Cardiac muscle cell (in vitro differentiated cells and primary cell): ENCODE data around the gene RHOT2. TPM values are rescaled to one million over a fixed set of nuclear protein-coding genes. Genes with fewer than 3 reads are reported as not detected.
A peak's percentile ranks its signal among the peaks of the same experiment; 100 is the strongest.

Experiments used
- DNase-seq, 2 donors: peaks; one replicate each; pipeline versions ENCODE4 v3.0.0 to v3.0.0-alpha.2; 2010 to 2017; ENCODE audit warnings: low read depth in 1 of 2, low spot score in 1 of 2
- H3K27ac ChIP-seq: fragments of 200-600 bp; sonication (generic); 2 replicates; pipeline ENCODE4 v1.5.1; 2016
- H3K27me3 ChIP-seq: fragments of 200-600 bp; sonication (generic); 2 replicates; pipeline ENCODE4 v1.6.0; 2016; ENCODE audit warnings: control low read depth
- H3K36me3 ChIP-seq: fragments of 200-600 bp; sonication (generic); 2 replicates; pipeline ENCODE4 v1.5.1; 2016; ENCODE audit warnings: control low read depth
- H3K4me1 ChIP-seq: fragments of 200-600 bp; sonication (generic); 2 replicates; pipeline ENCODE4 v1.8.1; 2017; ENCODE audit warnings: low read depth, mild to moderate bottlenecking, mixed run types
- H3K4me3 ChIP-seq: fragments of 200-600 bp; sonication (generic); 2 replicates; pipeline ENCODE4 v1.5.1; 2016; ENCODE audit warnings: mild to moderate bottlenecking
- H3K9me3 ChIP-seq: fragments of 200-600 bp; sonication (generic); 2 replicates; pipeline ENCODE4 v1.5.1; 2017; ENCODE audit warnings: low read depth, mild to moderate bottlenecking, control low read depth
- CTCF ChIP-seq: IDR thresholded peaks from 2 replicates; pipeline ENCODE4 v1.5.1; 2012; ENCODE audit warnings: low read depth, mild to moderate bottlenecking, low read length
- polyA plus RNA-seq: library from polyadenylated mRNA; unstranded; fragments of >200 nt; fragmentation: Nextera tagmentation; extraction: Ambion mirVana; gene quantifications from 2 replicates; pipeline ENCODE4 v1.2.1, GENCODE V29; 2016
- total RNA-seq: library from RNA; depleted of rRNA; stranded (reverse); fragments of >200 nt; gene quantifications from 2 replicates; pipeline ENCODE4 v1.2.3, GENCODE V29; 2016

RHOT2 gene
- total and polyA plus RNA-seq, 2 experiments from 2014 or later = 294 to 305 TPM

- Histone ChIP-seq H3K4me1 (peaks cover 23% of the 10 kb centered on the region), H3K9me3 (no peaks in the 10 kb centered on the region), H3K27ac (peak overlapping the region; percentile 29), H3K4me3 (no peak overlapping the region), H3K27me3 (no peaks in the 10 kb centered on the region), H3K36me3 (peaks cover 1% of the 10 kb centered on the region)
- no peak for DNase-seq
- TF ChIP-seq CTCF = no peak
These were observed 29.1 kb upstream of the RHOT2 start for GRCh38 chr16:638836-639235.

- H3K4me3 ChIP-seq = peak overlapping the region; percentile 80
- no peak for TF ChIP-seq CTCF
- DNase-seq = no peak
These were observed 27.3 kb upstream of the RHOT2 start for GRCh38 chr16:640614-641013.

GRCh38 chr16:641326-642188 is 26.4 kb upstream of the RHOT2 start, which contains the start of gene MCRIP2:
TSS of gene MCRIP2 (plus strand) at chr16:641828. CDS start at chr16:641992, 164 bp downstream.
- TF ChIP-seq CTCF = no peak
- Histone ChIP-seq H3K36me3 (no peaks in the 10 kb centered on the region), H3K4me1 (peaks cover 23% of the 10 kb centered on the region), H3K27ac (peak within 1 kb of the TSS; percentile 83), H3K27me3 (no peaks in the 10 kb centered on the region), H3K9me3 (no peaks in the 10 kb centered on the region), H3K4me3 (peak within 1 kb of the TSS; percentile 80)
- peak; percentile 84 to 96 for DNase-seq

More at GRCh38 chr16:640614-641013, 27.3 kb upstream of the RHOT2 start:
- no peaks in the 10 kb centered on the region for H3K9me3 ChIP-seq
- H3K4me1 ChIP-seq = peaks cover 23% of the 10 kb centered on the region
- H3K27me3 ChIP-seq = no peaks in the 10 kb centered on the region
- no peak overlapping the region for H3K27ac ChIP-seq
- H3K36me3 ChIP-seq = no peaks in the 10 kb centered on the region

- TF ChIP-seq CTCF = no peak
- H3K4me1 ChIP-seq = peaks cover 21% of the 10 kb centered on the region
- H3K27me3 ChIP-seq = no peaks in the 10 kb centered on the region
- DNase-seq = peak; percentile 36 to 71
- H3K9me3 ChIP-seq = no peaks in the 10 kb centered on the region
- H3K36me3 ChIP-seq = no peaks in the 10 kb centered on the region
- H3K27ac ChIP-seq = peak overlapping the region; percentile 83
- H3K4me3 ChIP-seq = peak overlapping the region; percentile 80
These were observed 25.5 kb upstream of the RHOT2 start for GRCh38 chr16:642189-643049.

- peak overlapping the region; percentile 80 for H3K4me3 ChIP-seq
These were observed 24.9 kb upstream of the RHOT2 start for GRCh38 chr16:643050-643368.

More at GRCh38 chr16:643050-643368, 24.9 kb upstream of the RHOT2 start:
- TF ChIP-seq CTCF = no peak
- H3K27me3 ChIP-seq = no peaks in the 10 kb centered on the region
- peaks cover 16% of the 10 kb centered on the region for H3K4me1 ChIP-seq
- H3K9me3 ChIP-seq = no peaks in the 10 kb centered on the region
- peak overlapping the region; percentile 83 for H3K27ac ChIP-seq
- no peak for DNase-seq
- no peaks in the 10 kb centered on the region for H3K36me3 ChIP-seq
